Loucy (cell line): ENCODE data around the gene STX7.

Source experiments
- CTCF ChIP-seq: fragments of 200-600 bp; sonication (generic); conservative IDR thresholded peaks from 2 replicates; pipeline ENCODE4 v1.5.1; 2014; ENCODE audit warnings: mild to moderate bottlenecking, antibody characterized with exemption, low read length
- EZH2phosphoT487 ChIP-seq: fragments of 200-600 bp; IDR thresholded peaks from 2 replicates; pipeline ENCODE4 v1.6.1; 2018; ENCODE audit warnings: antibody characterized with exemption, mild to moderate bottlenecking, moderate library complexity, borderline replicate concordance

GRCh38 chr6:132413499-132413802 is 99.5 kb downstream of the STX7 start:
- TF ChIP-seq CTCF (no peak), EZH2phosphoT487 (no peak)
